Epithelial cell of proximal tubule (primary cell): ENCODE measurements around the gene MIB2. TPM values are rescaled to one million over a fixed set of nuclear protein-coding genes. Genes with fewer than 3 reads are reported as not detected.
"Not testable (repeated sequence)": the region's sequence is repeated elsewhere in the genome, so short reads cannot be mapped to it uniquely, and the experiment has no call there.

Experiments
- DNase-seq: peaks from one replicate; pipeline ENCODE4 v3.0.0-alpha.2; 2011; ENCODE audit warnings: low read depth
- H3K4me3 ChIP-seq: 2 replicates; pipeline ENCODE4 v1.5.1; 2011; ENCODE audit warnings: low read depth, mild to moderate bottlenecking, low read length
- total RNA-seq: library from RNA; depleted of rRNA; stranded (reverse); fragments of >200 nt; gene quantifications from 2 replicates; pipeline ENCODE4 v1.2.3, GENCODE V29; 2015
- TF ChIP-seq, protein P1 (sequence below): conservative IDR thresholded peaks from 2 replicates; pipeline ENCODE4 v1.5.1; 2012; ENCODE audit warnings: low read depth, mild to moderate bottlenecking, low read length

Gene MIB2
- total RNA-seq, 1 donor from 2014 or later = 29.4 TPM

DNA sequence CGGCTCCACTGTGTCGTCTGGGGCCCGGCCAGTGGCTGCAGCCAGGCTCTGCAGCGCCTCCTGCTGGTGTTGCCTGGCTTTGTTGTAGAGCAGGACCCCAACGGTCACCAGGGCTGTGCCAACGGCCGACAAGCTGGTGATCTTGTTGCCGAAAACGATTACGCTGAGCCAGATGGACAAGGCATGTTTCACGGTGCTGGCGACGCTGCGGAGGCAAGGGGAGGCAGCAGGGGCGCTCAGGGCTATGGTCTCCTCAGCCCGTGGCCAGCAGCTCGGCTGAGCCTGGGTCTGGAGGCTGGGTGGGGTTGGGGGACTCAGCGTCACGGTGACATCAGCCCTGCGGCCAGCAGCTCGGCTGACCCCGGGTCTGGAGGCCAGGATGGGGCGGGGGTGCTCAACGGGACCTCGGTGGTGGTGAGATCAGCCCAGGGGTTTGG is 50.5 kb downstream of the MIB2 start:
- DNase-seq = no peak
- H3K4me3 ChIP-seq = no peak overlapping the region
- TF ChIP-seq, protein P1, sequence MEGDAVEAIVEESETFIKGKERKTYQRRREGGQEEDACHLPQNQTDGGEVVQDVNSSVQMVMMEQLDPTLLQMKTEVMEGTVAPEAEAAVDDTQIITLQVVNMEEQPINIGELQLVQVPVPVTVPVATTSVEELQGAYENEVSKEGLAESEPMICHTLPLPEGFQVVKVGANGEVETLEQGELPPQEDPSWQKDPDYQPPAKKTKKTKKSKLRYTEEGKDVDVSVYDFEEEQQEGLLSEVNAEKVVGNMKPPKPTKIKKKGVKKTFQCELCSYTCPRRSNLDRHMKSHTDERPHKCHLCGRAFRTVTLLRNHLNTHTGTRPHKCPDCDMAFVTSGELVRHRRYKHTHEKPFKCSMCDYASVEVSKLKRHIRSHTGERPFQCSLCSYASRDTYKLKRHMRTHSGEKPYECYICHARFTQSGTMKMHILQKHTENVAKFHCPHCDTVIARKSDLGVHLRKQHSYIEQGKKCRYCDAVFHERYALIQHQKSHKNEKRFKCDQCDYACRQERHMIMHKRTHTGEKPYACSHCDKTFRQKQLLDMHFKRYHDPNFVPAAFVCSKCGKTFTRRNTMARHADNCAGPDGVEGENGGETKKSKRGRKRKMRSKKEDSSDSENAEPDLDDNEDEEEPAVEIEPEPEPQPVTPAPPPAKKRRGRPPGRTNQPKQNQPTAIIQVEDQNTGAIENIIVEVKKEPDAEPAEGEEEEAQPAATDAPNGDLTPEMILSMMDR = peak; percentile 53

DNA sequence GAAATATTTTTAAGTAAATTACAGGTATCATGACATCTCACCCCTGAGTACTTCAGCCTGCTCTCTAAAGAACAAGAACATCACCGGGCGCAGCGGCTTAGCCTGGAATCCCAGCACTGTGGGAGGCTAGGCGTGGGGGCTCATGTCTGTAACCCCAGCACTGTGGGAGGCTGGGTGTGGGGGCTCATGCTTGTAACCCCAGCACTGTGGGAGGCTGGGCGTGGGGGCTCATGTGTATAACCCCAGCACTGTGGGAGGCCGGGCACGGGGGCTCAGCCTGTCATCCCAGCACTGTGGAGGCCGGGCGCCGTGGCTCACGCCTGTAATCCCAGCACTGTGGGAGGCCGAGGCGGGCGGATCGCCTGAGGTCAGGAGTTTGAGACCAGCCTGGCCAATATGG is 51.2 kb downstream of the MIB2 start:
- no peak overlapping the region for H3K4me3 ChIP-seq
- TF ChIP-seq, protein P1 = no peak
- no peak for DNase-seq

DNA sequence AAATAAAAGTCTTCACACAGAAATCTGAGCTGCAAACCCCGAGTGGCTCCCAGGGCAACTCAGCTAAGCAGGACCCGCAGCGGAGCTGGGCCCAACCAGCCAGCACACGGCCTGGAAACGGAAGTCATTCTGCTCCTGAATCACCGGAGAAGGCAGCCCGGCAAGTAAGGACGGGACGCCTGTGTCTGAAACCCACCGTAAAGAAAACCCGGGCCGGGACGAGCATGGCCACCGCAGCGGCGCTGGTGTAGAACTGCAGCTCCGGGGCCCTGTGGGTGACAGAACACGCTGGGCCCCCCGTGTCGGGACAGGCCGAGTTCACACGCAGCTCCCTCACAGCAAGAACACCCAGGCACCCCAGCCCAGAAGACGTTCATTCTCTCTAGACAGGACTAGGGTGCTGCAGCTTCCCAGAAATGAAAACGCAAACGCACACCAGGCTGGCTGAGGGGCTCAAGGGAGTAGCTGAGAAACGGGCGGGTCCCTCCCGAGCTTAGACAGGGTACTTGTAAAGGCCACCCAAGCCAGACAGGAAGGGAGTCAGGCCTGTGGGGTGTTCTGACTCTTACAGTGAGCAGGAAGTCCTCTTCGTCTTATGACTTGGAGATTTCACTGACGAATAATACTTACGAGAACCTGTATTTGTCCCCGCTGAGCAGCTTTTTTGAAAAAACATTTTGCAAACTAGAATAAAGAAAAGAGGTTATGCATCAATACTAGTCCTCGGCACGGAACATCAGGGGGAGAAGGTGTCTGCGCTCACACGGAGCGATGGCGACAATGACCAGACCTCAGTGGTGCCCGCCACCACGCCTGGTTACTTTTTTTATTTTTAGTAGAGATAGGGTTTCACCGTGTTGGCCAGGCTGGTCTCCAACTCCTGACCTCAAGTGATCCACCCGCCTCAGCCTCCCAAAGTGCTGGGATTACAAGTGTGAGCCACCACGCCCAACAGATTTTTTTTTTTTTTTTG is 54.5 kb downstream of the MIB2 start:
- H3K4me3 ChIP-seq = no peak overlapping the region
- TF ChIP-seq, protein P1 = no peak
- no peak for DNase-seq

DNA sequence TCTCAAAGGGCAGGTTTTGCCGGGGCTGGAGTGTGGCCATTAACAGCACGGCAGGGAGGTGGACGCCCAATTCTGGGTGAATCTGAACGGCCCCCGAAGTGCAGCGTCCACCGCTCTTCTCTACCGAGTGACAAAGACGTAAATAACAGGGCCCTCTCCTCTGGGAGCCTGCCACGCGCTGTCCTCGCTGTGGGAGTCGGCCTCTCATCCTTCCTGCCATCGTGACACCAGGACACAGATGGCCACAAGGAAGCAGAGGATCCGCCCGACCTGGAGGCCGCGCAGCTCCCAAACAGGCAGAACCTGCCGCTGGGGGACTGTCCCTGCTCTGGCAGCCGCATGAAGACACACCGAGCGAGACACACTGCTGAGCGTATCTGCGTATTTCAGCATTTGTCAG is 55.6 kb downstream of the MIB2 start:
- TF ChIP-seq, protein P1 = no peak
- no peak overlapping the region for H3K4me3 ChIP-seq
- no peak for DNase-seq

DNA sequence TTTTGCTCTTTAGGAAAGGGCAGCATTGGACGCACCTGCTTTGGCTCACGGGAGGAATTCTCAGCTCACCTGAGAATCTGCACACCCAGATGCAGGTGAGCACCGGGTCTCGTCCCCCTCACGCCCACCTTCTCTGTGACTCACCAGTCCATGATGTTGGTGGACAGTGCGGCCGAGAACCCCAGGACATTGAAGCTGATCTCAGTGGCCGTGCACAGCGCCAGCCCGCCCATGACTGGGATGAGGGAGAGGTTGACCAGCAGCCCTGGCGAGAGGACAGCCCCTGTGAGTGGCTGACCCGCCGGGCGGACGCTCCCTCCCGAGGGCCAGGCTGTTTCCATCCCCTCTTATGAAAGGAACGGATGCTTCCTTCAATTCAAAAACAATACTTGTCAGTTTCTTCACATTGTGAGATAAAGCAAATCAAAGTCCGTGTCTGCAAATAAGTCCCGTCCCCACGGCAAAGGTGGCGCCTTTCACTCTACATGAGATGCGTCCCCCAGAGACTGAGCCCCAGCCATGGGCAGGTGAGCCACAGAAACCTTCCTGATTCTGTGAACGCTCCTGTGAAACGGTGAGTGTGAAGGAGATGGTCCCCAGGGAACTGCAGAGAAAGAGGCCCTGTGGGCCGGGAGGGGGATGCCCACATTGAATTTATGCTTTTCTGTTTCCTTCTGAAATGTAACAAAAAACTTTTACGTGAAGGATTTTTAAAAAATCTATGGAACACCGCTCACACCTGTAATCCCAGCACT is 56.2 kb downstream of the MIB2 start:
- DNase-seq = no peak
- H3K4me3 ChIP-seq = no peak overlapping the region
- TF ChIP-seq, protein P1 = no peak

DNA sequence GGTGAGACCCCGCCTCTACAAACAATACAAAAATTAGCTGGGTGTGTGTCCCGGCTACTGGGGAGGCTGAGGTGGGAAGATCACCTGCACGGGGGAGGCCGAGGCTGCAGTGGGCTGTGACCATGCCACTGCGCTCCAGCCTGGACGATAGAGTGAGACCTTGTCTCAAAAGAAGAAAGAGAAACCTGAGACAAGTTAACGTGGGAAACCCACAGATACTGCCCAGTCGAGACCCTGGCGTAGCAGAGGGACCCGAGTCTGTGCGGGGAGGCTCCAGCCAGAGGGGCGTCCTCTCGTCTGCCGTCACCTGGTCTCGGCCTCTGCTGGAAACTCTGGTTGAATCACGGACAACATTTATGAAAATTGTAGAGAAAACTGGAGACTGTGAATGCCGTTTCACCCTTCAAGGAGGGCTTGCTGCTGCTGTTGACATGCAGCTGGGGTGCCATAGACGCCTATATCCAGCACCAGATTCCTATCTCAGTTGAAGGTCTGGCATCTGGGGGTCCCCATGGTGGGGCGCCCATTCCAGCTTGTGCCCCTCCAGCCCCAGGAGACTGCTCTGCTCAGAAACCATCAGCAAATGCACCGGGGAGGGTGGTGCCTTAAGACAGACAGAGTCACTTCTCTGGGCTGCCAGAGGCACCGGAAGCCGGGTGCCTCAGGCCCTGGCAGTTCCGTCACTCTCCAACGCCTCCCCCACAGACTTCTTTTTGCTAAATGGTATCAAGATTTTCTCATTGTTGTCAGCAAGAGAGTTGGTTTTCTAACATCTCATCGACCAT is 57.1 kb downstream of the MIB2 start:
- no peak for DNase-seq
- TF ChIP-seq, protein P1 = no peak
- H3K4me3 ChIP-seq = no peak overlapping the region

DNA sequence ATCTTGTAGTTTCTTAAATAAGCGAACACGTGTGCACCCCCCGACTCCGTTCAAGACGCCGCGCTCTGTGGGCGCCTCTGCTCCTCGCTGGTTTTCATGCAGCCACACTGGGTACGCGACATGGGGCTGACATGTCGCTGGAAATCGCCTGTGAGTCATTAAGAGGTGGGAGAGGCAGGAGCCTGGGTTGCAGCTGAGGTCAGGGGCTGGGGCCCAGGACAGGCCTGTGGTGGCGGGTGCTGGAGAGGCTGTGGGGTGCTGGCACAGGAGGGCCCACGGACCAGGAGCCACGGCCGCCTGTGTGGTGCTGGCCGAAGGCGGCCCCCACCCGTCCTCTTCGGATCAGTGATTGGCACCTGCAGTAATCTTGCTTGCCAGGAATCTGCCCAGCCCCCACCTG is 59.5 kb downstream of the MIB2 start:
- not testable (repeated sequence) for DNase-seq, H3K4me3 ChIP-seq

DNA sequence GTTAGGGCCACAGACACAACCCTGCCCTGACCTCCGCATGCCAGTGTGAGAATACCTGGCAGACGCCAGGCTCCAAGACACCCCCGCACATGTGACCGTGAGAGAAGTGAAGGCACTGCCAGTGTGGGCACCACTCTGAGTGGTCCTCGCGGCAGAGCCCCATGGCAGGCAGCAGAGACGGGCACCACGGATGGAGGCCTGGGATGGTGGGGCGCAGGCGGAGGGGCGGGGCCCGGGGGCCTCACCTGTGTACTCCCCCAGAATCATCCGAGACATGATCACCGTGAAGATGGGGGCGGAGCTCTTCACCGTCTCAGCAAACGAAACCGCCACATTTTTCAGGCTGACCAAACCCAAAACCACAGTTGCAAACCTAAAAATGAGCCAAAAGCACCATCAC is 59.9 kb downstream of the MIB2 start:
- DNase-seq, H3K4me3 ChIP-seq: not testable (repeated sequence)

DNA sequence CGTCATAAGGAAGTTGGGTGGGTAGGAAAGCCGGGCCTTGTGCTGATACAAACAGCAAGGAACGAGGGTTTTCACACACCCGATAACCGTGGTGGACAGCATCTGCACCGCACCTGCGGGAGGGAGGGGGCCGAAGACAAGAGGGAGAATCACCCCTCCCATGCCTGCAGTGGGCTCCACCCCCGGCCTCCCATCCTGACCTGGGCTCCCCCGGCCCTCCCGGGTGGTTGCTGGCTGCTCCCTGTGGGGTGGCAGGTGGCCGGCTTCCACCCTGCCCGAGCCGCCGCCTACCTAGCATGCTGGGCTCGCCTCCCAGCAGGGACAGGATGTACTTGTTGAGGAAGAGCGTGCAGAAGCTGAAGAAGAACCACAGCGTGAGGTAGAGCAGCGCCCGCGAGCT is 60.8 kb downstream of the MIB2 start:
- not testable (repeated sequence) for DNase-seq, H3K4me3 ChIP-seq
